ENCODE results near the gene FAAP20.

Gene FAAP20

DNA sequence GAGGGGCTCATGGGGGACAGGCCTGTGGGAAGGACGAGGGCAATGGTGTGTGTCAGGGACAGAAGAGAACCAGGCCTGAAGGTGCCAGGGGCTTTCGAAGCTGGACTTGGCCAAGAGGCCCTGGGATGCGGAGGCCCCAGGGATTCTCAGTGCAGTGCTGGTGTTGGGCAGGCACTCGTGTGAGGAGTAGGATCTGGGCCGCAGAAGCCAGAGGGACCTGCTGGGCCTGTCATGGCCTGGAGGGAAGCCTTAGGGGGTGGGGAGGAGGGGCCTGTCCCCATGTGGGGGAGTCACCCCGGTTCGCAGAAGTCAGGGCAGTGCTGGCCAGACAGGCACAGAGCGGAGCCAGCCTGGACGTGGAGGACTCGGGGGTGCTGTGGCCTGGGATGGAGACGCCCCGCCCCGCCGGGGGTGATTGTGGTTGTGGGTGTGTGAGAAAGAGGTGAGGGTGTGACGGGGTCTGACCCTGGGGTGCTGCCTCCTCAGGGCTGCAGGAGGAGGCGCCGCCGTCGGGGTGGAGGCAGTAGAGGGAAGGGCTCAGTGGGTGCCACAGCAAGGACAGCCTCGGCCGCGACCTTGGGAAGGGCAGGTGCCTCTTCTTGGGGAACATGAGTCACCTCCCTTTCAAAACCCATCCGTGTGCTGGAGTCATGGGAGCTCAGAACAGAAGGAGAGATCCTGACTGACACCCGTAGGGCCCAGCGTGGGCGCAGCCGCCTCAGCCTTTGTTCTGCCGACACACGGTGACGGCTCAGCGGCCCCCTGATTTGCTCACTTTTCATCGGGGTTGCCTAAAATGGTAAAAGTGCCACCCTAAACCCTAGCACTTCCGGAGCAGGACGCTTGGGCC is 33.9 kb downstream of the FAAP20 start:
- H3K36me3 ChIP-seq (ENCODE audit: control insufficient read depth, insufficient read depth, low read length), result no peaks in the 10 kb centered on the region
- no peaks in the 10 kb centered on the region for H3K9me3 ChIP-seq (ENCODE audit: control insufficient read depth, low read length)
- H3K9ac ChIP-seq, result no peak overlapping the region
- no peak overlapping the region for H2AFZ ChIP-seq
- H3K4me2 ChIP-seq (ENCODE audit: low read length), result no peak overlapping the region
- TF ChIP-seq, protein P1, sequence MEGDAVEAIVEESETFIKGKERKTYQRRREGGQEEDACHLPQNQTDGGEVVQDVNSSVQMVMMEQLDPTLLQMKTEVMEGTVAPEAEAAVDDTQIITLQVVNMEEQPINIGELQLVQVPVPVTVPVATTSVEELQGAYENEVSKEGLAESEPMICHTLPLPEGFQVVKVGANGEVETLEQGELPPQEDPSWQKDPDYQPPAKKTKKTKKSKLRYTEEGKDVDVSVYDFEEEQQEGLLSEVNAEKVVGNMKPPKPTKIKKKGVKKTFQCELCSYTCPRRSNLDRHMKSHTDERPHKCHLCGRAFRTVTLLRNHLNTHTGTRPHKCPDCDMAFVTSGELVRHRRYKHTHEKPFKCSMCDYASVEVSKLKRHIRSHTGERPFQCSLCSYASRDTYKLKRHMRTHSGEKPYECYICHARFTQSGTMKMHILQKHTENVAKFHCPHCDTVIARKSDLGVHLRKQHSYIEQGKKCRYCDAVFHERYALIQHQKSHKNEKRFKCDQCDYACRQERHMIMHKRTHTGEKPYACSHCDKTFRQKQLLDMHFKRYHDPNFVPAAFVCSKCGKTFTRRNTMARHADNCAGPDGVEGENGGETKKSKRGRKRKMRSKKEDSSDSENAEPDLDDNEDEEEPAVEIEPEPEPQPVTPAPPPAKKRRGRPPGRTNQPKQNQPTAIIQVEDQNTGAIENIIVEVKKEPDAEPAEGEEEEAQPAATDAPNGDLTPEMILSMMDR (IDR thresholded peaks at IDR 0.05), result no peak
- no peak overlapping the region for H3K27ac ChIP-seq
- H3K4me3 ChIP-seq (ENCODE audit: low read depth, low read length), result no peak overlapping the region
- no peaks in the 10 kb centered on the region for H3K79me2 ChIP-seq
- no peaks in the 10 kb centered on the region for H3K27me3 ChIP-seq (ENCODE audit: control insufficient read depth, insufficient read depth, low read length)
- no peaks in the 10 kb centered on the region for H3K4me1 ChIP-seq

GRCh38 chr1:2159124-2159523 is 35.4 kb downstream of the FAAP20 start:
- no peak overlapping the region for H3K4me2 ChIP-seq (ENCODE audit: low read length)
- no peaks in the 10 kb centered on the region for H3K27me3 ChIP-seq (ENCODE audit: control insufficient read depth, insufficient read depth, low read length)
- no peak overlapping the region for H3K27ac ChIP-seq
- no peak overlapping the region for H2AFZ ChIP-seq
- TF ChIP-seq, protein P1 (IDR thresholded peaks at IDR 0.05), result no peak
- H3K4me1 ChIP-seq, result no peaks in the 10 kb centered on the region
- H3K36me3 ChIP-seq (ENCODE audit: control insufficient read depth, insufficient read depth, low read length), result no peaks in the 10 kb centered on the region
- H3K79me2 ChIP-seq, result no peaks in the 10 kb centered on the region
- no peak overlapping the region for H3K4me3 ChIP-seq (ENCODE audit: low read depth, low read length)
- H3K9ac ChIP-seq, result no peak overlapping the region
- H3K9me3 ChIP-seq (ENCODE audit: control insufficient read depth, low read length), result no peaks in the 10 kb centered on the region

DNA sequence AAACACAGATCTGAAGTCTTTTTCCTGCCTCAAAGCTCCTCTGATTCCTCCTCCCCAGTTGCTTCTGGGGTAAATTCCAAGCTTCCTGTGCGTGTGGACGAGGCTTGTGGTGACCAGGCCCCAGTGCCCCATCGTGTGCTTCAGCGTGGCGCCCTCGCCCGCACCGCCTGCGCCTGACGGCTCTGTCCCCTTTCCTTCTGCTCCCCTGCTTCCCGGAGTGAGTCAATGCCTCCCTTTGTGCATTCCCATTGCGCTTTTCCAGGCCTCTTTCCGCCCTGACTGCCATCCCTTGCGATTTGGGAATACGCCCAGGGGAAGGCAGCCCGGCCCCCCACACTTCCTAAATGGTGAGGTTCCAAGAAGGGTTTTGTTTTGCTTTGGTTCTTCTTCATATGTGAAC is 36.3 kb downstream of the FAAP20 start:
- Histone ChIP-seq H3K9me3 (ENCODE audit: control insufficient read depth, low read length) (no peaks in the 10 kb centered on the region), H3K79me2 (no peaks in the 10 kb centered on the region), H3K36me3 (ENCODE audit: control insufficient read depth, insufficient read depth, low read length) (no peaks in the 10 kb centered on the region), H2AFZ (no peak overlapping the region), H3K4me2 (ENCODE audit: low read length) (no peak overlapping the region), H3K27ac (no peak overlapping the region), H3K4me1 (no peaks in the 10 kb centered on the region), H3K4me3 (ENCODE audit: low read depth, low read length) (no peak overlapping the region), H3K9ac (no peak overlapping the region), H3K27me3 (ENCODE audit: control insufficient read depth, insufficient read depth, low read length) (no peaks in the 10 kb centered on the region)
- TF ChIP-seq, protein P1 (IDR thresholded peaks at IDR 0.05), result no peak

GRCh38 chr1:2157856-2158255 is 36.7 kb downstream of the FAAP20 start:
- Histone ChIP-seq H3K4me1 (no peaks in the 10 kb centered on the region), H3K27ac (no peak overlapping the region), H3K9me3 (ENCODE audit: control insufficient read depth, low read length) (no peaks in the 10 kb centered on the region), H2AFZ (no peak overlapping the region), H3K79me2 (no peaks in the 10 kb centered on the region), H3K27me3 (ENCODE audit: control insufficient read depth, insufficient read depth, low read length) (no peaks in the 10 kb centered on the region), H3K4me2 (ENCODE audit: low read length) (no peak overlapping the region), H3K36me3 (ENCODE audit: control insufficient read depth, insufficient read depth, low read length) (no peaks in the 10 kb centered on the region), H3K9ac (no peak overlapping the region), H3K4me3 (ENCODE audit: low read depth, low read length) (no peak overlapping the region)
- TF ChIP-seq, protein P1 (IDR thresholded peaks at IDR 0.05), result no peak

DNA sequence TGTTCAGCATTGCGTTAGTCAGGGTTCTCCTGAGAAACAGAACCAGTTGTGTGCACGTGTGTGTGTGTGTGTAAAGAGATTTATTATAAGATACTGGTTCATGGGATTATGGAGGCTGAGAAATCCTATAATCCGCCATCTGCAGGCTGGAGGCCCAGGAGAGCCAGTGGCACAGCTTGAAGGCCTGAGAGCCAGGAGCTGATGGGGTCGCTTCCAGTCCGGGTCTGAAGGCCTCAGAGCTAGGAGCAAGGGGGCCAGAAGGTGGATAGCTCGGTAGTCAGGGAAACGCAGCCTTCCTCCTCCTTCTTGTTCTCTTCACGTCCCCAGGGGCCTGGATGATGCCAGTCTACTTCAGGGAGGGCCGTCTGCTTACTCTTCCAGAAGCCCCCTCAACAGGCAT is 37.7 kb downstream of the FAAP20 start:
- TF ChIP-seq, protein P1 (IDR thresholded peaks at IDR 0.05), result no peak
- Histone ChIP-seq H2AFZ (no peak overlapping the region), H3K79me2 (no peaks in the 10 kb centered on the region), H3K27me3 (ENCODE audit: control insufficient read depth, insufficient read depth, low read length) (no peaks in the 10 kb centered on the region), H3K4me1 (no peaks in the 10 kb centered on the region), H3K4me2 (ENCODE audit: low read length) (no peak overlapping the region), H3K9me3 (ENCODE audit: control insufficient read depth, low read length) (no peaks in the 10 kb centered on the region), H3K27ac (no peak overlapping the region), H3K36me3 (ENCODE audit: control insufficient read depth, insufficient read depth, low read length) (no peaks in the 10 kb centered on the region), H3K4me3 (ENCODE audit: low read depth, low read length) (no peak overlapping the region), H3K9ac (no peak overlapping the region)
